Measurements from ENCODE around the gene DTWD1.

DNA sequence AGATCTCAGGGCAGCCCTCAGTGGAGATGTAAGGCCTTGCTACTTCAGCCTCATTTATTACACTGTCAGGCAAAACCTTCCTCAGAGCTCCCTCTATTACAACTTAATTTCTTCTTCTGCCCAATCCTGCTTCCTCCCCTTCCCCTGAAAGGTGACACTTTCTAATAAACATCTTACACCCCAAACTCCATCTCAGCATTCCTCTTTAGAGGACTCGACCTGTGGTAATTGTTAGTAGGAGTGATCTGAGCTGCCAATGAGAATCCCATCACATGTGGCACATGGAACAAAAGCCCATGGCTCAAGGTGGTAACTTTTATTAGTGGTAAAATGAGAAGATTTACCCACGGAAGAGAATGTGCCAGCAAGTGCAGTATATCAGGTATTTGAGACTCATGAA lies 29.8 kb downstream of the DTWD1 start:
- TF ChIP-seq YY1 (IDR thresholded peaks at IDR 0.05; ENCODE audit: low read depth) (no peak), CTCF (IDR thresholded peaks at IDR 0.05) (no peak), MAX (IDR thresholded peaks at IDR 0.05; ENCODE audit: low read depth) (no peak), GABPA (IDR thresholded peaks at IDR 0.05; ENCODE audit: low read depth) (no peak), CHD2 (IDR thresholded peaks at IDR 0.05; ENCODE audit: low read length, partially characterized antibody) (no peak), TEAD4 (IDR thresholded peaks at IDR 0.05; ENCODE audit: borderline replicate concordance, insufficient read depth) (no peak), USF2 (IDR thresholded peaks at IDR 0.05; ENCODE audit: borderline replicate concordance, low read depth, low read length) (no peak), TAF1 (IDR thresholded peaks at IDR 0.05; ENCODE audit: borderline replicate concordance, low read depth, low read length) (no peak), EP300 (IDR thresholded peaks at IDR 0.05; ENCODE audit: borderline replicate concordance in 1 of 2, low read depth in 1 of 2, low read length in 1 of 2) (no peak)
- TF ChIP-seq, protein P1, sequence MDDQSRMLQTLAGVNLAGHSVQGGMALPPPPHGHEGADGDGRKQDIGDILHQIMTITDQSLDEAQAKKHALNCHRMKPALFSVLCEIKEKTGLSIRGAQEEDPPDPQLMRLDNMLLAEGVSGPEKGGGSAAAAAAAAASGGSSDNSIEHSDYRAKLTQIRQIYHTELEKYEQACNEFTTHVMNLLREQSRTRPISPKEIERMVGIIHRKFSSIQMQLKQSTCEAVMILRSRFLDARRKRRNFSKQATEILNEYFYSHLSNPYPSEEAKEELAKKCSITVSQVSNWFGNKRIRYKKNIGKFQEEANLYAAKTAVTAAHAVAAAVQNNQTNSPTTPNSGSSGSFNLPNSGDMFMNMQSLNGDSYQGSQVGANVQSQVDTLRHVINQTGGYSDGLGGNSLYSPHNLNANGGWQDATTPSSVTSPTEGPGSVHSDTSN (IDR thresholded peaks at IDR 0.05): no peak

All from SK-N-SH (cell line).